Fibroblast of skin of abdomen (primary cell): ENCODE data around the gene FAM186B.

ENCODE experiments used
- DNase-seq: peaks from one replicate; pipeline ENCODE4 v3.0.0-alpha.2; 2013

FAM186B gene

DNA sequence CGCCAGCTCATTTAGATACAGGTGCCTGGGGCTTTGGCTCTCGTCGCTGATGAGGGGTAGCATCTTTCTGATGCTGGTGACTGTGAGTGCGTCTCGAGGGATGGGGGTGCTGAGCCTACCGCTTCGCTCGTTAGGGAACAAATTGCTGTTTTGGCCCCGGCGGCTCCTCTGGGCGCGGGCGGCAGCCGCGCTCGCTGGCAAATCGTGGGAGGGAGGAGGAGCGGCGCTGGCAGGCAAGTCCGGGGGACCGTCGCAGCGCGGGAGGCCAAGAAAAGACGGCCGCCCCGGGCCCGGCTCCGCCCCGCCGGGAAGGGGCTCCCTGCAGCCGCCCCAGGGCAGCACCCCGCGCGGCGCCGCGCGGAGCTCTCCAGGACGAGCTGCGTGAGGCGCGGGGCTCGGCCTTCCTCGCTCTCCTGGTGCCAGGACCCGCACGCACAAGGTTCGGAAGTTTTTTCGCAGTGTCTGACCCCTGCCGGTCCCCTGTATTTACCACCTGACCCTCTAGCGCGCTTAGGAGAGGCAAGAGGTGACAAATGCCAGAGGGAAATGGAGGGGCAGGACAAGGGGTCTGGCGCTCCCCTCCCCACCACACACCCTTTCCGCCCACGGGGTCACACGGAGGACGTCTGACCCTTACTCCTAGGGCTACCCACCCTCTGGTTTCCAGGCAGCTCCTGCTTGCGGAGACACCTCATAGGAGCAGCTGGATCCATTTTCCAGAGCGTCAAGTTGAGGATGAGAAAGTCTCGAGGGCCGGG is 67.5 kb downstream of the FAM186B start:
- DNase-seq: no peak
